Astrocyte (in vitro differentiated cells and primary cell): ENCODE data around the gene LRRC74A. TPM values are rescaled to one million over a fixed set of nuclear protein-coding genes. Genes with fewer than 3 reads are reported as not detected.

Source experiments
- DNase-seq: peaks from one replicate; pipeline ENCODE4 v3.0.0-alpha.2; 2010; ENCODE audit warnings: low read depth
- FAIRE-seq: peaks from 2 replicates; lab custom pipeline; 2011; peaks lifted over from hg19 to GRCh38; lab: Jason Lieb, UNC
- H2AFZ ChIP-seq: 2 replicates; pipeline ENCODE4 v1.6.0; 2012; ENCODE audit warnings: low read depth, low read length, inconsistent platforms
- H3K27ac ChIP-seq: 2 replicates; pipeline ENCODE4 v1.5.1; 2011; ENCODE audit warnings: low read depth, low read length, inconsistent platforms
- H3K27me3 ChIP-seq: 2 replicates; pipeline ENCODE4 v1.6.0; 2011; ENCODE audit warnings: low read length, inconsistent platforms; ENCODE audit not compliant: insufficient read depth
- H3K36me3 ChIP-seq: 2 replicates; pipeline ENCODE4 v1.5.1; 2011; ENCODE audit warnings: low read length, inconsistent platforms; ENCODE audit not compliant: insufficient read depth
- H3K4me1 ChIP-seq: 2 replicates; pipeline ENCODE4 v1.5.1; 2011; ENCODE audit warnings: low read length, inconsistent platforms; ENCODE audit not compliant: insufficient read depth
- H3K4me2 ChIP-seq: 2 replicates; pipeline ENCODE4 v1.6.0; 2012; ENCODE audit warnings: low read length, inconsistent platforms
- H3K4me3 ChIP-seq: 2 replicates; pipeline ENCODE4 v1.5.1; 2011; ENCODE audit warnings: low read depth, mild to moderate bottlenecking, low read length, inconsistent platforms; ENCODE audit not compliant: insufficient read depth
- H3K79me2 ChIP-seq: 2 replicates; pipeline ENCODE4 v1.6.0; 2012; ENCODE audit warnings: mild to moderate bottlenecking, low read length, inconsistent platforms; ENCODE audit not compliant: insufficient read depth
- H3K9ac ChIP-seq: 2 replicates; pipeline ENCODE4 v1.6.0; 2012; ENCODE audit warnings: mild to moderate bottlenecking, low read length, inconsistent platforms
- H3K9me3 ChIP-seq: 2 replicates; pipeline ENCODE4 v1.5.1; 2012; ENCODE audit warnings: low read depth, mild to moderate bottlenecking, low read length, inconsistent platforms; ENCODE audit not compliant: insufficient read depth
- H4K20me1 ChIP-seq: 2 replicates; pipeline ENCODE4 v1.6.0; 2012; ENCODE audit warnings: low read length, inconsistent platforms; ENCODE audit not compliant: insufficient read depth
- H3K27ac Mint-ChIP-seq: one replicate; pipeline ENCODE4 v1.8.0; 2021; ENCODE audit warnings: mild to moderate bottlenecking, mixed read lengths; ENCODE audit not compliant: unreplicated experiment
- H3K27me3 Mint-ChIP-seq: one replicate; pipeline ENCODE4 v1.8.0; 2021; ENCODE audit warnings: low read depth, mixed read lengths; ENCODE audit not compliant: unreplicated experiment
- H3K36me3 Mint-ChIP-seq: one replicate; pipeline ENCODE4 v1.8.0; 2021; ENCODE audit warnings: low read depth, mixed read lengths; ENCODE audit not compliant: unreplicated experiment
- H3K4me1 Mint-ChIP-seq: one replicate; pipeline ENCODE4 v1.8.0; 2021; ENCODE audit warnings: low read depth, mixed read lengths; ENCODE audit not compliant: unreplicated experiment
- H3K4me3 Mint-ChIP-seq: one replicate; pipeline ENCODE4 v1.8.0; 2021; ENCODE audit warnings: mild to moderate bottlenecking, moderate library complexity, mixed read lengths; ENCODE audit not compliant: unreplicated experiment
- H3K9me3 Mint-ChIP-seq: one replicate; pipeline ENCODE4 v1.8.0; 2021; ENCODE audit warnings: mild to moderate bottlenecking, mixed read lengths; ENCODE audit not compliant: unreplicated experiment
- CTCF ChIP-seq: IDR thresholded peaks from 2 replicates; pipeline ENCODE4 v1.5.1; 2011; ENCODE audit warnings: low read depth, mild to moderate bottlenecking, inconsistent platforms, low read length, moderate library complexity; ENCODE audit not compliant: insufficient read depth
- EZH2 ChIP-seq: IDR thresholded peaks from 2 replicates; pipeline ENCODE4 v1.6.1; 2012; ENCODE audit warnings: mild to moderate bottlenecking, low read length, inconsistent platforms; ENCODE audit not compliant: insufficient read depth
- total RNA-seq: library from RNA; stranded (reverse); gene quantifications from 2 replicates; pipeline ENCODE4 v1.2.1, GENCODE V29; 2021

Gene LRRC74A
- total RNA-seq, 1 donor from 2014 or later, result not detected

GRCh38 chr14:76814726-76815645 lies 11.2 kb upstream of the LRRC74A start:
- Histone ChIP-seq H3K4me1 (peaks cover 19% of the 10 kb centered on the region), H3K27ac (no peak overlapping the region), H3K9me3 (no peaks in the 10 kb centered on the region), H3K9ac (no peak overlapping the region), H2AFZ (no peak overlapping the region), H3K4me2 (no peak overlapping the region), H3K27me3 (peaks cover 20% of the 10 kb centered on the region), H4K20me1 (peaks cover under 1% of the 10 kb centered on the region), H3K79me2 (peaks cover 4% of the 10 kb centered on the region), H3K36me3 (no peaks in the 10 kb centered on the region), H3K4me3 (no peak overlapping the region)
- H3K4me1 Mint-ChIP-seq, result peaks cover 12% of the 10 kb centered on the region
- no peak for TF ChIP-seq CTCF
- no peak for TF ChIP-seq EZH2
- FAIRE-seq (no peak), DNase-seq (no peak)
- H3K27me3 Mint-ChIP-seq, result no peaks in the 10 kb centered on the region
- no peak overlapping the region for H3K27ac Mint-ChIP-seq
- no peak overlapping the region for H3K4me3 Mint-ChIP-seq
- no peaks in the 10 kb centered on the region for H3K9me3 Mint-ChIP-seq
- H3K36me3 Mint-ChIP-seq, result no peaks in the 10 kb centered on the region

DNA sequence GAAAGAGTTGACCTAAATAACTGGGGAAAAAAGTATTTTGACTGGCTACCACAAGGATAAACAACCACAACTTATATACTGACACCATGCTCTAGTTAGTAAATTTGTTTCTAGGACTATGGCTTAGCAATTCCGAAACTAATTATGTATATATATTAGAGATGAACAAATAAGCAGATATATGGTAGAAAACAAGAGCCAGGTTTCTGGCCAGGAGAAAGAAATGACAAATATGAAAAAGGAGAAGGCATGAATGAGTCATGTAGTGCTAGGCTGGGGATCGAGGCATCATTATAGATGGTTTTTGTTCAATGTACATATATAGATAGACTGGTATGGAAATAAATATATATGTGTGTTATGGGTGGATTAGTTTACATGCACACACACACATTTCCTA lies 5.5 kb upstream of the LRRC74A start:
- FAIRE-seq (no peak), DNase-seq (no peak)
- Histone ChIP-seq H3K36me3 (no peaks in the 10 kb centered on the region), H3K4me2 (no peak overlapping the region), H3K79me2 (no peaks in the 10 kb centered on the region), H3K9me3 (no peaks in the 10 kb centered on the region), H3K27ac (no peak overlapping the region), H3K4me3 (no peak overlapping the region), H4K20me1 (no peaks in the 10 kb centered on the region), H3K9ac (no peak overlapping the region), H2AFZ (no peak overlapping the region), H3K4me1 (no peaks in the 10 kb centered on the region), H3K27me3 (peaks cover 24% of the 10 kb centered on the region)
- peaks cover 3% of the 10 kb centered on the region for H3K9me3 Mint-ChIP-seq
- H3K36me3 Mint-ChIP-seq, result no peaks in the 10 kb centered on the region
- peaks cover 15% of the 10 kb centered on the region for H3K27me3 Mint-ChIP-seq
- no peak overlapping the region for H3K27ac Mint-ChIP-seq
- H3K4me3 Mint-ChIP-seq, result no peak overlapping the region
- no peaks in the 10 kb centered on the region for H3K4me1 Mint-ChIP-seq
- TF ChIP-seq CTCF, result no peak
- TF ChIP-seq EZH2, result no peak
